Lower leg skin (tissue), 3 donors: ENCODE data around the gene MRPS31.

Source experiments
- POLR2A ChIP-seq, 2 donors: fragments of 450-650 bp; IDR thresholded peaks; one replicate each; pipeline ENCODE4 v1.6.1; 2016 to 2017; ENCODE audit warnings: antibody characterized with exemption in 2 of 2, mild to moderate bottlenecking in 1 of 2, moderate library complexity in 1 of 2
- TF ChIP-seq, protein P1 (sequence below), 3 donors: fragments of 450-650 bp; IDR thresholded peaks; one replicate each; pipeline ENCODE4 v1.5.1; 2016; ENCODE audit warnings: antibody characterized with exemption in 3 of 3, mild to moderate bottlenecking in 3 of 3, moderate library complexity in 2 of 3

DNA sequence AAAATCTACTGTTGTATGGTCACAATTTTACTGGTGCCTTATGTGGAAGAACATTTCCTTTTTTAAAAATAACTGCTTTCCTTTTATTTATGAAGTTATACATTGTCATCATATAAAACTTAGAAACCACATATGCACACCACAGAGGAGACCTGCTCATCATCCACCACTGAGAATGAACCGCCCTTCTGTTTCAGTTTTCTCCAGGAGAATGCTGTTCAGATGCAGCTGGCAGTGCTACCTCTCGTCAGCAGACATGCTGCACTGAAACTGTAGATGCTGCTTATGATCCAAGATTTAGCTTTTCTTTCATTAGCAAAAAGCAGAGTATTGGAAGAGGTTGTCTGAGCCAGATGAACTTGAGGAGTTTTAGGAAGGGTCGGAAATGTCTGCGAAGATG, 28.5 kb upstream of the MRPS31 start:
- TF ChIP-seq, protein P1, sequence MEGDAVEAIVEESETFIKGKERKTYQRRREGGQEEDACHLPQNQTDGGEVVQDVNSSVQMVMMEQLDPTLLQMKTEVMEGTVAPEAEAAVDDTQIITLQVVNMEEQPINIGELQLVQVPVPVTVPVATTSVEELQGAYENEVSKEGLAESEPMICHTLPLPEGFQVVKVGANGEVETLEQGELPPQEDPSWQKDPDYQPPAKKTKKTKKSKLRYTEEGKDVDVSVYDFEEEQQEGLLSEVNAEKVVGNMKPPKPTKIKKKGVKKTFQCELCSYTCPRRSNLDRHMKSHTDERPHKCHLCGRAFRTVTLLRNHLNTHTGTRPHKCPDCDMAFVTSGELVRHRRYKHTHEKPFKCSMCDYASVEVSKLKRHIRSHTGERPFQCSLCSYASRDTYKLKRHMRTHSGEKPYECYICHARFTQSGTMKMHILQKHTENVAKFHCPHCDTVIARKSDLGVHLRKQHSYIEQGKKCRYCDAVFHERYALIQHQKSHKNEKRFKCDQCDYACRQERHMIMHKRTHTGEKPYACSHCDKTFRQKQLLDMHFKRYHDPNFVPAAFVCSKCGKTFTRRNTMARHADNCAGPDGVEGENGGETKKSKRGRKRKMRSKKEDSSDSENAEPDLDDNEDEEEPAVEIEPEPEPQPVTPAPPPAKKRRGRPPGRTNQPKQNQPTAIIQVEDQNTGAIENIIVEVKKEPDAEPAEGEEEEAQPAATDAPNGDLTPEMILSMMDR (IDR thresholded peaks at IDR 0.05): no peak
- TF ChIP-seq POLR2A (IDR thresholded peaks at IDR 0.05): no peak
